GM21360 (cell line): ENCODE measurements around the gene PTPRM.

Source experiments
- ATAC-seq: cut with Tn5 transposase; IDR thresholded peaks from one replicate; pipeline ENCODE4 v1.9.1; 2021; ENCODE audit warnings: mild to moderate bottlenecking, moderate library complexity; ENCODE audit not compliant: unreplicated experiment

The PTPRM gene

DNA sequence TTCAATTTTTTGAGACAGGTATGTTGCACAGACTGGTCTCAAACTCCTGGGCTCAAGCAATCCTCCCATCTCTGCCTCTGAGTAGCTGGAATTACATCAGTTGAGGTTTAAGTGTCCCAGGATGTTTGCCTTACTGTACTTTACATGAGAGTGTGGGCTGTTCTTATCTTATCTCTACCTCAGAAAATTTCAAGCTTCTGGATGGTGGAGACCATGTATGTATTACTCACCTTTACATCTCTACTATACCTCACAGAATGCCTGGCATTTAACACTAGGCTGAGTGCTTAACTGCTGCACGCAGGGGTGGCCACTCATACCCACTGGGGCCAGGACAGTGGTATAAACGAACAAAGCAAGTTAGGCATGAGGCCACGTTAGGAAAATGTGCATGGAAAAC is 770.1 kb downstream of the PTPRM start:
- ATAC-seq: no peak

DNA sequence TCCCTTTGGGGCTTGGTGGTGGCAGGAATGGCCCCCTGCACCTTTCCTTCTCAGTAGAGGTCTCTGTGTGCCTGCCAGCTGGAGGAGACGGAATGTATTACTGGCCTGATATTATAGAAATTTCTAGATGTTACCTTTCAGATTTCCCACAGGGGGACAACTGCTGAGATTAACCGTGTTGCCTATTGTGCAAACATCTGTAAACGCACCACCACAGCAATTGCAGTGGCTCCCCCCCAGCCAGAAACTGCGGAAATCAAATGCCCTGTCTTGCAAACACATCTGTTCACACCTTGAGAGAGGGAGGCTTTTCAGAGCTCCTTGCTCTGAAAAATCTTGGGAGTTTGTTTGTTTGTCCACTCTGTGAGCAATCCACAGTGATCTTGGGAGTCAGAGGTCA is 772.1 kb downstream of the PTPRM start:
- ATAC-seq: no peak

DNA sequence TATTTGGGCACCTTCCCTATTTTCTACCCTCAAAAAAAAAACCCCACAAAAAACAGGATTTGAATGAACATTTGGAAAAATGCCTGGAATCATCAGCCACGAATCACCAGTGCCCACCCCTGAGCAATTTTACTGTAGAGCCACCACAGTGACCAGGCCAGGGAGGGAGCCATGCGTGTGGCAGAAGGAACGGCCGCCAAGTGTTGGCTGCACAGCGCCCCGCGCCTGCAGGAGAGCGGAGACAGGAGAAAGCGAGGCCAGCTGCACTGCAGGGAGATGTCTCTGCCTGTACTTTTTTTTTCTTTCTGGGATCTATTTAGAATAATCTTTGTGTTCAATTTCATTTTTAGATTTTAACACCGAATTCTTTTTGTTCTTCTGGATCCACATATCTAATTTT is 772.8 kb downstream of the PTPRM start:
- ATAC-seq: no peak

GRCh38 chr18:8341481-8342230 is 774.5 kb downstream of the PTPRM start:
- no peak for ATAC-seq

DNA sequence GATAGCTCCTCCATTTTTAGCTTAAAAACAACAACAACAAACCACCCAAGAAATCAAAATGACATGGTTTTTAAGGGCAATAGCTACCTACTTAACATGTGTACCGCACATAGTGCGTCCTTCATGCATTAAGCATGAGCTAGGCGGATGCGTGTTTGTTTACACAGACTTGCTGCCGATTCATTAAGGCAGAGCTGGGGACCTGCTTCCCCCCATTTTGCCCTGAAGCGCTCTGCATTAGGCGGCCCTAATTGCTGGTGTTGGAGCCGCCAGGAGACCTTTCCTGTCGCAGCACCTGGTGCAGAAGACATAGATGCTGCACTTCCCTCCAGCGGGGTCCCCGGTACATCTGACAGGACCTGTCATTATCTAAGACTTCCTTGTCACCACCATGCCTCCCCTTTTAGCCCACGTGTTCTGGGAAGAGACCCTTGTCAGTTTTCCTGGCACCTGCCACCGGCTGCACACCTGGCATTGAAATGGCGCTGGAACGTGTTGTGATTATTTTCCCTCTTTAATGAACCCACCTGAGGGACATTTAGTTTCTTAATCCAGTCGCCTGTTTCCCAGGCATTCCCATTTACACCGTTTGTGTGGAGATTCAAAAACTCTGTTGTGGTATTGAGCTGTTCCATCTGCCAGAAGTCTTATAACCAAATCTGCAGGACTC is 781.1 kb downstream of the PTPRM start:
- no peak for ATAC-seq

DNA sequence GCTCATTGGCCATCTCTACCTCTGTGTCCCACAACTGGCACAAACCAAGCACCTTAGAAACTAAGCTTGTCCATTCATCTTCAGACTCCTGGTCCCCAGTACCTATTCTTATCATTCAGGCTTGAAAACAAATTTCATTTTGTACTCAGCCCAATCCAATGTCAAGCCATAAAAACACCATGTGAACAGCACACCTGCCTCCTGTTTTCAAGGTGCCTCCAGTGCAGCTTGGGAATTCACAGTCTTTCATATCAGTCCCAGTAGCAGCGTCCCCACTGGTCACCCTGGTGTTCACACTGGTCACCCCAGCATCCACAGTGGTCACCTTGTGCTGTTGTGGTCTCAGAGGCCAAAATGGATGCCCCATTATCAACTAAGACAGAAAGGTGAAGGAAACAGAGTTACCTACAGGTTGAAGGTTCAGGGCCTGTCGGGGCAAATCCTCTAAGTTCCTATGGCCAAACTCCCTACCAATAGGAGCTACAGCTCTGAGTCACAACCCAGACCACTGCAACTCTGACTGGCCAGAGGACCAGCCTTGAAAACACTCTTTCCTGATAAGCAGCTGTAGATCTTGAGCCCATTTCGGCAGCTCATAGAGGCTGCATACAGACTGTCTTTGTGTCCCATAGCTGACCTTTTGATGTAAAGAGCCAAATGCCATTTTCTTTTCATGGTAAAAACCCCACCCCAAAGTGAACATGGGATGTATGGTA is 782.6 kb downstream of the PTPRM start:
- ATAC-seq: no peak

GRCh38 chr18:8350628-8351027 is 783.5 kb downstream of the PTPRM start:
- ATAC-seq: no peak

- ATAC-seq: no peak
These were observed 784.0 kb downstream of the PTPRM start for GRCh38 chr18:8351161-8351560.

DNA sequence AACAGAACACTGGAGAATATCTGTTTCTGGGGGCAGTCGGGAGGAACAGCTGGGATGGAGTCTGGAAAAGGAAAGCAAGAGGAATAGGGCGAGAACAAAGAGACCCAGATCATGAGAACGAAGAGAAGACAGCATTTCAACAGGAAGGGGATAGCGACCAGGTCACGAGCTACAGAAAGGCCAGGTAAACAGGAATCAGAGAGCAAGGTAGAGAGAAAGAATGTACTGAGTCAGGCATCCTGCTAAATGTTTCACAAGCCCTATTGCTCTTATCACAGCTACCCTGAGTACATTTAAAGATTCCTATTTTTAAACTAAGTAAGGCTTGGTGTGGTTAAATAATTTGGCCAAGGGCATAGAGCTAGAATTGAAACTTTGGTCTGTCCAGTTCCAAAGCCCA is 787.2 kb downstream of the PTPRM start:
- ATAC-seq: no peak

GRCh38 chr18:8356001-8356400 is 788.9 kb downstream of the PTPRM start:
- ATAC-seq: no peak

GRCh38 chr18:8357320-8357719 is 790.2 kb downstream of the PTPRM start:
- ATAC-seq: no peak

DNA sequence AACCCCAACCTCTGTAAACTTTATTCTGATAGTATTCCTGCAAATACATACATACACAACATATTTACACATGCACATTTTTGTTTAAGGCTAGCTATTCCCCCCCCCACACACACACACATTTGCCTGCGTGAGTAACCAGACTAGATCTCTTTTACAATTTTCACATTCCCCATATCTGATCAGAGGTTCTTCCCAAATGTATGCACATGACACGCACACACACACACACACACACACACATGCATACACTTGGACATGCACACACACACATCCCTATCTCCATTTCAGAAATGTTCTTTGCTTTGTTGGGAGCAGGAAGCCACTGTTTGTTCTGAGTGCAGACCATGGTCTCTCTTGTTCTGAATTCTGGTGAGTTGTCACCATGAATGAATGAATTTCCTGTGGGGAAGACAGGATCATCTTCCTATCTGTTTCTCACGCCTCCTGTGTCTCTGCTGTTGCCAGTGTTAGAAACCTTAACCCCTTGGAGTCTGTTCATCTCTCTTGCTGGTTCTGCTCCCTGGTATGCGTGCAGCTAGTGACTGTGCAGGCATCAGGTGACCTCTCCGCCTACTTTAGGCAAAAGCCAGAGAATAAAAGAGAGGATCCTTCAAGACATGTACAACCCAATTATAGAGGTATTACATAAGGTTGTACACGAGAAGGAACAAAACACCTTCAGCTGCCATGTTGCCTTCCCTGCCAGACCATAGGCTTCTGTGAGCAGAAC is 791.1 kb downstream of the PTPRM start:
- no peak for ATAC-seq

- no peak for ATAC-seq
These were observed 792.0 kb downstream of the PTPRM start for GRCh38 chr18:8359076-8359475.

- no peak for ATAC-seq
These were observed 792.4 kb downstream of the PTPRM start for GRCh38 chr18:8359481-8359880.

DNA sequence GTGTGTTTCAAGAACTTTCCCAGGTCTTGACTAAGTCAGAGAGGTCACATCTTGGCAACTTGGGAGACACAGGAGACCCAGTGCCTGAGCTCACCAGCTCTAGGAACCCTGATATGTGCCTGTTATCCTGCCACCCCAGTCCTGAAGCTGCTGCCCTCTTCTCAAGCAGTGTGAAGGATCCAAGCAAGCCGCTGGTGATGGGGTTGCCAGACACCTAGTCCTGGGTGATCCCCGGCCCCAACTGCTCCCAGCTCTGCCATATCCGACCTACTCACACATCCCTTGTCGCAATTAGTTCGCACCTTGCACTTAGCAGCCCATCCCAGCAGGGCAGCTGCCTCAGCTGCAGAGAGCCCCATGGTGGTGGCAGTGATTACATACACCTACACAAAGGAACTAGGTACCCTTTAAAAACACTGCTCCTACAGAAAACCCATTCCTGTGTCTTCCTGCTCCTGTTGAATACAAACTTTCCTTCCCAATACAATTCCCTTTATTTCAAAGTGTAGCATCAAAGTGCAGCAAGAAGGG is 794.9 kb downstream of the PTPRM start:
- no peak for ATAC-seq

DNA sequence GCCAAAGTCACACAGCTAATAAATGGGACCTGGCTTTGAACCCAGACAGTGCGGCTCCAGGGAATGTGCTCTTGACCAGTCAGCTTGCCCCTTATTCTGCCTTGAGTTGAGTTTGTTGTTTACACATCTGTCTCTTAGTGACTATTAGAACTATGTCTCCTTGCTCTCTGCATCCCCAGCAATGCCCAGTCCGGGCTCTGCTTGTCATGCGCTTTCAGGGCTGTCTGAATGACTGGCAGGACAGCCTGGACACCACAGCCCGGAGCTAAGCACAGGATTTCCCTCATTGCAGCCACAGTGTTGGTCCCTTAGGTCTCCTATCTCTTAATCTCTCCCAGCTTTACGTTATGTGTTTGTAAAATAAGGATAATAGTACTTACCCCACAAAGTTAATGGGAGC is 795.7 kb downstream of the PTPRM start:
- ATAC-seq: no peak

DNA sequence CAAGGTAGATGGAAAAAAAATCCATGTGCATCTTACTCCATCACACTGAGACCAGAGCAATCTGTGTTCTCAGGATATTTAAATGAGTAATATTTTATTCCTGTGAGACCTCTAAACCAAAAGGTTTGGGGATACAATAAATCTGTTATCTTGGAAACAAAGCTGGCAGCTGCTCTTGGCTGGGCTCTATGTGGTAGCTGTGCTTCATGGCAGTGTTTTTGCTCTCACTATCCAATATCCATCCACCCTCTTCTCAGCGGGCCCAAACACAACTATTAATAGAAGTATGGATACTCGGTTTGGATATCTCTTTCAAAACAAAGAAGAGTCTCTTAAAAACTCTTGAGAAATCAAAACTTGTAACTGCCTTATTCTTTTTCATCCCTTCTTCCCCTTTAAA is 797.3 kb downstream of the PTPRM start:
- ATAC-seq: no peak

DNA sequence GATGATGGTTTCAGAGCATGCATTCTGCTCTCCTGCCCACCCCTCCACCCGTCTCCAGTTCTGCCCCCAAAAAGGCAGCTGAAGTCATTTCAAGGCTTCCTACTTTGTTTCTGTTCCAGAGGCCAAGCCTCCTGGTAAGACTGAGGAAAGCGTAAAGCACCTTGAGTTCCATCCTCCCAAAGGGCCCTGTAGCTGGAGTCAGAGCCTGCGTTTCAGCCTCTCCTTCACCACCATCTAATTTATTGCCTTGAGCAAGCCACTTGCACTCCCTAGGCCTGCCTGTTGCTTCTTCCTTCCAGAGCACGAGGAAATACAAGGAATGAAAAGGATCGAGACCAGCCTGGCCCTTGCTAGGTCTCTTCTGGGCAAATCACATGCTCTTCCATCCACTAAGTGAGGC is 797.9 kb downstream of the PTPRM start:
- no peak for ATAC-seq

DNA sequence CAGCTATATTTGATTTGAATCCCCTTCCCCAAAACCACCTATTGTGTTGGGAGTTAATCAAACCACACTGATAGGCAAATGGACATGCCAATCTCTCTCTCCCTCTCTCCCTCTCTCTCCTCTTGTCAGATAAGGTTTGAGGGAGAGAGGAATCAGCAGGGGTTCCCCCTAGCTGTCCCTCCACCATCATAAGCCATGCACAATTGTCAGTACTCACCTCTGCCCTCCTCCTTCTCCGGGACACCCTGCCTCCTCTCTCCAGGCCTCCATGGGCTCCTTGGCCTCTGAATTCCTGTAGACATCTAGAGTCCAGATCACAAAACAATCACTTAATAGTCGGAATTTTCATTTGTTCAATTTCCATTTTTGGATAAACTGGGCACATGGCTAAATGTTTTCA is 798.4 kb downstream of the PTPRM start:
- no peak for ATAC-seq

DNA sequence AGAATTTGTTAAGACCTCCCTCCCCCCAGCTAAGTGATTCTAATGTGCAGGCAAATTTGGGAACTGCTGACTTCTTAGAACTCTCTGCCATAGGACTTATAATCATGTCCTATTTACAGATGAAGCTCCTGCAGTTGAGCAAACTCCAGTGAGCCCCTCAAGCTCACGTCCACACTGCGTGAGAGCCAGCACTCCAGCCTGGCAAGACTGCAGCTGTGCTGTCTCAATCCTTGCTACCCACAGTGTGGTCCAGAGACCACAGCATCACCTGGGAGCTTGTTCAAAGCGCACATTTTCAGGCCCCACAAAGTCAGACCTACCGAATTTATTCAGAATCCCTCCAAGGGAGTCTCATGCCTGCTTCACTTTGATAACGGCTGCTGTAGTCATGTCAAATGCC is 799.0 kb downstream of the PTPRM start:
- no peak for ATAC-seq

DNA sequence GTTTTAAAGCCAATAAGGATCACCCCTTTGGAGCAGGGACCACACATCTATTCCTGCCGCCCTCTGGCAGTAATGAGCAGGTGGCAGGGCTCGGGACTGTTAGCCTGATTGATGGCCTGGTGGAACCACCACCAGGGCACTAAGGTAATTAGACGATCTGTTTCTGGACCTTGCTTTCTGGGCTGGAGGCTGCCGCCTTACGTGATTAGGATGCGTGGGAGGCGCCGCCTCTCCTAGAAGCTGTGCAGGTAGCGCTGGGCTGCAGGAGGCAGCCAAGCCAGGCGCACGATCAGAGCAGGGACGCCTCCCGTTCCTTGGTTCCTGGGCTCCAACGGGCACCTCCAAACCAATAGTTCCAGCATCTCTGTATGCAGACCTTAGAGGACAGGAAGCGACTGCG is 799.5 kb downstream of the PTPRM start:
- no peak for ATAC-seq
